Thoracic aorta (tissue), 2 donors: Measurements from ENCODE around the gene MCOLN1. TPM values are rescaled to one million over a fixed set of nuclear protein-coding genes. Genes with fewer than 3 reads are reported as not detected.

Experiments
- ATAC-seq: fragments of 150-250 bp; one replicate; pipeline ENCODE4 v1.8.0; 2017; ENCODE audit warnings: low read depth; ENCODE audit not compliant: insufficient number of reproducible peaks, low FRiP score
- DNase-seq: peaks from one replicate; pipeline ENCODE4 v3.0.0-alpha.2; 2020; ENCODE audit warnings: low spot score
- H3K27ac ChIP-seq, 2 donors: fragments of 200-600 bp; sonication (generic); 1 replicate in 1 of 2; 2 replicates in 1 of 2; pipeline ENCODE4 v1.5.1; 2016; ENCODE audit warnings: mild to moderate bottlenecking in 2 of 2, moderate library complexity in 2 of 2
- H3K27me3 ChIP-seq: fragments of 200-600 bp; sonication (generic); replicated peaks from 2 replicates; pipeline ENCODE4 v1.6.0; 2016; ENCODE audit warnings: mild to moderate bottlenecking; ENCODE audit not compliant: insufficient read depth
- H3K36me3 ChIP-seq: fragments of 200-600 bp; sonication (generic); one replicate; pipeline ENCODE4 v1.5.1; 2016
- H3K4me1 ChIP-seq, 2 donors: fragments of 200-600 bp; sonication (generic); 1 replicate in 1 of 2; 2 replicates in 1 of 2; pipeline versions ENCODE4 v1.5.1 to v1.6.0; 2016; ENCODE audit warnings: low read depth in 2 of 2, mild to moderate bottlenecking in 1 of 2; ENCODE audit not compliant: control insufficient read depth in 1 of 2
- H3K4me3 ChIP-seq: fragments of 200-600 bp; sonication (generic); 2 replicates; pipeline ENCODE4 v1.5.1; 2016; ENCODE audit warnings: mild to moderate bottlenecking
- H3K9me3 ChIP-seq: fragments of 200-600 bp; sonication (generic); 2 replicates; pipeline ENCODE4 v1.5.1; 2016
- CTCF ChIP-seq: fragments of 200-600 bp; sonication (generic); IDR thresholded peaks from one replicate; pipeline ENCODE4 v1.5.1; 2019; ENCODE audit warnings: antibody characterized with exemption
- total RNA-seq, 2 donors: library from RNA; depleted of rRNA; stranded (reverse); fragments of >200 nt; gene quantifications; one replicate each; pipeline versions ENCODE4 v1.1.0 to v1.2.3, GENCODE V29; 2016

The MCOLN1 gene
- total RNA-seq, 2 donors from 2014 or later: 19.6 to 34.8 TPM

- H3K4me3 ChIP-seq: no peak overlapping the region
- H3K27ac ChIP-seq: no peak overlapping the region
- no peaks in the 10 kb centered on the region for H3K36me3 ChIP-seq
- no peak for DNase-seq
- H3K4me1 ChIP-seq: peaks cover 0 to 11% of the 10 kb centered on the region in 2 donors
- ATAC-seq: no peak
- H3K27me3 ChIP-seq: no peaks in the 10 kb centered on the region
- no peak for TF ChIP-seq CTCF
- H3K9me3 ChIP-seq: no peaks in the 10 kb centered on the region
These were observed 38.7 kb upstream of the MCOLN1 start for GRCh38 chr19:7483720-7484201.

GRCh38 chr19:7486923-7487322 is 35.5 kb upstream of the MCOLN1 start:
- Histone ChIP-seq H3K36me3 (no peaks in the 10 kb centered on the region), H3K4me3 (no peak overlapping the region), H3K27me3 (no peaks in the 10 kb centered on the region), H3K27ac (no peak overlapping the region), H3K9me3 (no peaks in the 10 kb centered on the region), H3K4me1 (peaks cover 0 to 18% of the 10 kb centered on the region in 2 donors)
- no peak for TF ChIP-seq CTCF
- ATAC-seq (no peak), DNase-seq (no peak)

- ATAC-seq: peak; percentile 68
- Histone ChIP-seq H3K9me3 (no peaks in the 10 kb centered on the region), H3K4me1 (peaks cover 0 to 14% of the 10 kb centered on the region in 2 donors), H3K36me3 (no peaks in the 10 kb centered on the region), H3K27ac (peak within 1 kb of the TSS; percentile 69), H3K4me3 (peak within 1 kb of the TSS; percentile 86), H3K27me3 (no peaks in the 10 kb centered on the region)
- TF ChIP-seq CTCF: no peak
- peak; percentile 45 for DNase-seq
These were observed 33.6 kb upstream of the MCOLN1 start, which contains the start of gene PEX11G for GRCh38 chr19:7488736-7489353. PEX11G (minus strand) TSS chr19:7489035; CDS start chr19:7489010, 25 bp downstream.

GRCh38 chr19:7489609-7490044 is 32.8 kb upstream of the MCOLN1 start:
- Histone ChIP-seq H3K4me1 (peaks cover 0 to 22% of the 10 kb centered on the region in 2 donors), H3K27ac (no peak overlapping the region), H3K36me3 (no peaks in the 10 kb centered on the region), H3K4me3 (peak overlapping the region; percentile 86), H3K27me3 (no peaks in the 10 kb centered on the region), H3K9me3 (no peaks in the 10 kb centered on the region)
- ATAC-seq (no peak), DNase-seq (no peak)
- TF ChIP-seq CTCF: no peak

GRCh38 chr19:7492142-7492541 is 30.3 kb upstream of the MCOLN1 start:
- no peak for TF ChIP-seq CTCF
- DNase-seq (no peak), ATAC-seq (no peak)
- Histone ChIP-seq H3K27ac (no peak overlapping the region), H3K9me3 (no peaks in the 10 kb centered on the region), H3K4me3 (no peak overlapping the region), H3K27me3 (no peaks in the 10 kb centered on the region), H3K36me3 (no peaks in the 10 kb centered on the region), H3K4me1 (peaks cover 0 to 25% of the 10 kb centered on the region in 2 donors)
